Measurements from ENCODE around the gene DBI. TPM values are rescaled to one million over a fixed set of nuclear protein-coding genes. Genes with fewer than 3 reads are reported as not detected.

DBI gene
- total RNA-seq, 1 donor from 2014 or later = 172 TPM

GRCh38 chr2:119409506-119409905 lies 42.7 kb downstream of the DBI start:
- peaks cover 12% of the 10 kb centered on the region for H3K4me1 ChIP-seq
- H3K27me3 ChIP-seq (ENCODE audit: low read depth) = no peaks in the 10 kb centered on the region
- no peak overlapping the region for H3K27ac ChIP-seq
- H3K9me3 ChIP-seq = no peaks in the 10 kb centered on the region
- TF ChIP-seq, protein P1, sequence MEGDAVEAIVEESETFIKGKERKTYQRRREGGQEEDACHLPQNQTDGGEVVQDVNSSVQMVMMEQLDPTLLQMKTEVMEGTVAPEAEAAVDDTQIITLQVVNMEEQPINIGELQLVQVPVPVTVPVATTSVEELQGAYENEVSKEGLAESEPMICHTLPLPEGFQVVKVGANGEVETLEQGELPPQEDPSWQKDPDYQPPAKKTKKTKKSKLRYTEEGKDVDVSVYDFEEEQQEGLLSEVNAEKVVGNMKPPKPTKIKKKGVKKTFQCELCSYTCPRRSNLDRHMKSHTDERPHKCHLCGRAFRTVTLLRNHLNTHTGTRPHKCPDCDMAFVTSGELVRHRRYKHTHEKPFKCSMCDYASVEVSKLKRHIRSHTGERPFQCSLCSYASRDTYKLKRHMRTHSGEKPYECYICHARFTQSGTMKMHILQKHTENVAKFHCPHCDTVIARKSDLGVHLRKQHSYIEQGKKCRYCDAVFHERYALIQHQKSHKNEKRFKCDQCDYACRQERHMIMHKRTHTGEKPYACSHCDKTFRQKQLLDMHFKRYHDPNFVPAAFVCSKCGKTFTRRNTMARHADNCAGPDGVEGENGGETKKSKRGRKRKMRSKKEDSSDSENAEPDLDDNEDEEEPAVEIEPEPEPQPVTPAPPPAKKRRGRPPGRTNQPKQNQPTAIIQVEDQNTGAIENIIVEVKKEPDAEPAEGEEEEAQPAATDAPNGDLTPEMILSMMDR (IDR thresholded peaks at IDR 0.05) = no peak
- no peak overlapping the region for H3K4me3 ChIP-seq
- H3K36me3 ChIP-seq = no peaks in the 10 kb centered on the region
- ATAC-seq (no peak), DNase-seq (no peak)
- intact Hi-C loops (cut with DNase I) = loop anchor here (5.0 kb wide), 1 partner anchor 68 kb away; no protein-coding TSS in a partner anchor

GRCh38 chr2:119414894-119415293 lies 48.1 kb downstream of the DBI start:
- no peak for ATAC-seq
- Histone ChIP-seq H3K9me3 (no peaks in the 10 kb centered on the region), H3K4me1 (no peaks in the 10 kb centered on the region), H3K27me3 (ENCODE audit: low read depth) (no peaks in the 10 kb centered on the region), H3K27ac (no peak overlapping the region), H3K36me3 (no peaks in the 10 kb centered on the region), H3K4me3 (no peak overlapping the region)
- intact Hi-C loops (cut with DNase I) = no loop called here
- TF ChIP-seq, protein P1 (IDR thresholded peaks at IDR 0.05) = no peak
- no peak for DNase-seq

DNA sequence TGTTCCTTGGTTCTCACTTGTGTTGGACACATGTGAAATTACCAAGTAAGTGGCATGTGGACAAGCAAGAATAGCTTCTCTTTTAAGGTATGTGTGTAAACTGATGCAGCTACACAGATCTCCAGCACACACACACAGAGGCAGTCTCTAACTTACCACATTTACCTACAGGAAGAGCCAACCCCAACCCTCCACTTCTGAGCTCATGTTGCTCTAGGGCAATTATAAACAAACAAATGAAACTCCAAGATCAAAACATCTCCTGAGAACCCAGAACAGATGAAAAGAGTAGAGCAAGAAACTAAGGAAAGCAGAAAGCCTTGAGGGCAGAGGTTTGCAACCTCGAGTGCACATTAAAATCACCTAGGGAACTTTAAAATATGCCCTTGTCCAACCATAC lies 48.9 kb downstream of the DBI start:
- Histone ChIP-seq H3K27ac (no peak overlapping the region), H3K36me3 (no peaks in the 10 kb centered on the region), H3K4me1 (no peaks in the 10 kb centered on the region), H3K27me3 (ENCODE audit: low read depth) (no peaks in the 10 kb centered on the region), H3K4me3 (no peak overlapping the region), H3K9me3 (no peaks in the 10 kb centered on the region)
- intact Hi-C loops (cut with DNase I) = no loop called here
- TF ChIP-seq, protein P1 (IDR thresholded peaks at IDR 0.05) = no peak
- ATAC-seq (no peak), DNase-seq (no peak)

DNA sequence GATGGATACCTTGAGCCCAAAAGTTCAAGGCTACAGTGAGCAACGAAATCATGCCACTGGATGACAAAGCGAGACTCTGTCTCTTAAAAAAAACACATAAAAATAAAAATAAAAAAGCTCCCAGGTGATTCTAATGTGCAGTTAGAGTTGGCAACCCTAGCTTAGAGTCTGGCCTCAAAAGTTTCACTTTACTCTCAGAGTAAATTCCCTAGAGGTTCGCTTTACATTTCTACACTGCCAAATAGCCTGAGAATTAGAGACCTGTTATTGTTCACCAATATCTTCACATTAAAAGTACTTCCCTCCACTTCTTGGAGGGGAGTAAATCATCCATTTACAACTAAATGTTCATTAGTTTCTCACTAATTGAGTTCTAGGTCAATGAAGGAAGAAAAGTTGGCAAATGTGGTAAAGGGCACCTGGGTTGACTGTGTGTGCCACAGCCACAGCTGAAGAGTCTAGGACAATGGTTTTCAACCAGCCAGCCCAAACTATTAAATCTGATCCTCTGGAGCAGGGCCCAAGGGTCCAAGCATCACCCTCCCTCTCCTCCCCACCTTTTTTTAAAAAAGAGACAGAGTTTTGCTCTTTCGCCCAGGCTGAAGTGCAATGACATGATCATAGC lies 49.6 kb downstream of the DBI start:
- H3K27ac ChIP-seq = no peak overlapping the region
- no peaks in the 10 kb centered on the region for H3K36me3 ChIP-seq
- TF ChIP-seq, protein P1 (IDR thresholded peaks at IDR 0.05) = no peak
- H3K9me3 ChIP-seq = no peaks in the 10 kb centered on the region
- no peaks in the 10 kb centered on the region for H3K27me3 ChIP-seq (ENCODE audit: low read depth)
- ATAC-seq (no peak), DNase-seq (no peak)
- no peak overlapping the region for H3K4me3 ChIP-seq
- intact Hi-C loops (cut with DNase I) = no loop called here
- no peaks in the 10 kb centered on the region for H3K4me1 ChIP-seq

GRCh38 chr2:119417908-119418307 lies 51.1 kb downstream of the DBI start:
- DNase-seq = no peak
- TF ChIP-seq, protein P1 (IDR thresholded peaks at IDR 0.05) = no peak
- H3K36me3 ChIP-seq = no peaks in the 10 kb centered on the region
- no peak for ATAC-seq
- H3K9me3 ChIP-seq = no peaks in the 10 kb centered on the region
- no peak overlapping the region for H3K27ac ChIP-seq
- no peaks in the 10 kb centered on the region for H3K27me3 ChIP-seq (ENCODE audit: low read depth)
- H3K4me1 ChIP-seq = no peaks in the 10 kb centered on the region
- no peak overlapping the region for H3K4me3 ChIP-seq
- intact Hi-C loops (cut with DNase I) = no loop called here
